Smooth muscle cell of the brain vasculature (primary cell): ENCODE results near the gene TEAD1.

Source experiments
- DNase-seq: peaks from one replicate; pipeline ENCODE4 v3.0.0-alpha.2; 2012; ENCODE audit warnings: low read depth, low spot score

The TEAD1 gene

GRCh38 chr11:12936200-12936599, 262.0 kb downstream of the TEAD1 start:
- no peak for DNase-seq

GRCh38 chr11:12938590-12939247, 264.5 kb downstream of the TEAD1 start:
- DNase-seq: no peak

- no peak for DNase-seq
These were observed 267.4 kb downstream of the TEAD1 start for GRCh38 chr11:12941671-12942070.

- DNase-seq: no peak
These were observed 267.9 kb downstream of the TEAD1 start for GRCh38 chr11:12942157-12942556.

GRCh38 chr11:12943311-12943710, 269.1 kb downstream of the TEAD1 start:
- DNase-seq: no peak

GRCh38 chr11:12944889-12945288, 270.7 kb downstream of the TEAD1 start:
- DNase-seq: no peak

- no peak for DNase-seq
These were observed 275.2 kb downstream of the TEAD1 start for GRCh38 chr11:12949453-12949852.

- no peak for DNase-seq
These were observed 276.4 kb downstream of the TEAD1 start for GRCh38 chr11:12950670-12951069.

GRCh38 chr11:12951376-12951775, 277.2 kb downstream of the TEAD1 start:
- DNase-seq: no peak

- DNase-seq: no peak
These were observed 277.9 kb downstream of the TEAD1 start for GRCh38 chr11:12952094-12952493.

- no peak for DNase-seq
These were observed 284.8 kb downstream of the TEAD1 start for GRCh38 chr11:12958986-12959385.

GRCh38 chr11:12961615-12962014, 287.4 kb downstream of the TEAD1 start:
- DNase-seq: no peak

GRCh38 chr11:12962306-12962705, 288.1 kb downstream of the TEAD1 start:
- DNase-seq: no peak

- no peak for DNase-seq
These were observed 288.8 kb downstream of the TEAD1 start for GRCh38 chr11:12963051-12963450.

GRCh38 chr11:12963792-12964536, 289.7 kb downstream of the TEAD1 start:
- peak; percentile 35 for DNase-seq

- DNase-seq: no peak
These were observed 290.4 kb downstream of the TEAD1 start for GRCh38 chr11:12964650-12965049.

GRCh38 chr11:12966002-12966401, 291.8 kb downstream of the TEAD1 start:
- no peak for DNase-seq

GRCh38 chr11:12968101-12968500, 293.9 kb downstream of the TEAD1 start:
- no peak for DNase-seq

- DNase-seq: no peak
These were observed 294.6 kb downstream of the TEAD1 start for GRCh38 chr11:12968826-12969225.

GRCh38 chr11:12971955-12972354, 297.7 kb downstream of the TEAD1 start:
- no peak for DNase-seq

GRCh38 chr11:12973528-12974181, 299.4 kb downstream of the TEAD1 start:
- DNase-seq: no peak

GRCh38 chr11:12975195-12975594, 301.0 kb downstream of the TEAD1 start:
- no peak for DNase-seq
